Natural killer cell (primary cell): ENCODE measurements around the gene HOXA10. TPM values are rescaled to one million over a fixed set of nuclear protein-coding genes. Genes with fewer than 3 reads are reported as not detected.
A peak's percentile ranks its signal among the peaks of the same experiment; 100 is the strongest.

Experiments used
- ATAC-seq, 3 donors: fragments of 150-1000 bp in 2 of 3; fragments of 200-7000 bp in 1 of 3; cut with Tn5 transposase; 1 replicate in 1 of 3; 2 replicates in 2 of 3; pipeline ENCODE4 v1.10.0; 2021; ENCODE audit warnings: mild to moderate bottlenecking in 2 of 3, moderate library complexity in 2 of 3
- DNase-seq, 2 donors: peaks; one replicate each; pipeline versions ENCODE4 v3.0.0 to v3.0.0-alpha.2; 2013 to 2021; ENCODE audit warnings: mixed read lengths in 1 of 2
- H3K27ac ChIP-seq: one replicate; pipeline ENCODE4 v1.5.1; 2013; ENCODE audit warnings: mild to moderate bottlenecking, low read length
- H3K27me3 ChIP-seq: one replicate; pipeline ENCODE4 v1.6.1; 2013; ENCODE audit warnings: low read length; ENCODE audit not compliant: control insufficient read depth, insufficient read depth
- H3K36me3 ChIP-seq: one replicate; pipeline ENCODE4 v1.6.1; 2013; ENCODE audit warnings: low read length; ENCODE audit not compliant: control insufficient read depth, insufficient read depth
- H3K4me1 ChIP-seq: one replicate; pipeline ENCODE4 v1.6.1; 2013; ENCODE audit warnings: low read length; ENCODE audit not compliant: control insufficient read depth, insufficient read depth
- H3K4me3 ChIP-seq: one replicate; pipeline ENCODE4 v1.5.1; 2013; ENCODE audit warnings: low read length
- H3K9me3 ChIP-seq: one replicate; pipeline ENCODE4 v1.6.1; 2013; ENCODE audit warnings: low read length; ENCODE audit not compliant: control insufficient read depth, insufficient read depth
- H3K27ac Mint-ChIP-seq, 2 donors: one replicate each; pipeline ENCODE4 v1.8.0; 2022; ENCODE audit warnings: mild to moderate bottlenecking in 2 of 2, mixed read lengths in 2 of 2, moderate library complexity in 1 of 2
- H3K27me3 Mint-ChIP-seq, 2 donors: one replicate each; pipeline ENCODE4 v1.8.0; 2022; ENCODE audit warnings: low read depth in 2 of 2, mixed read lengths in 2 of 2
- H3K36me3 Mint-ChIP-seq: one replicate; pipeline ENCODE4 v1.8.0; 2022; ENCODE audit warnings: mixed read lengths
- H3K4me1 Mint-ChIP-seq, 2 donors: one replicate each; pipeline ENCODE4 v1.8.0; 2022; ENCODE audit warnings: mixed read lengths in 2 of 2
- H3K4me3 Mint-ChIP-seq: one replicate; pipeline ENCODE4 v1.8.0; 2022; ENCODE audit warnings: mild to moderate bottlenecking, moderate library complexity, mixed read lengths
- H3K9me3 Mint-ChIP-seq, 2 donors: one replicate each; pipeline ENCODE4 v1.8.0; 2022; ENCODE audit warnings: mixed read lengths in 2 of 2
- WGBS: methylation state at CpG from one replicate; pipeline ENCODE4 v1.1.7; 2013; ENCODE audit warnings: missing lambda C conversion rate; ENCODE audit not compliant: insufficient coverage; 5-methylcytosine and 5-hydroxymethylcytosine counted together
- intact Hi-C: fragments of 100-400 bp; cut with micrococcal nuclease; formaldehyde crosslinking; loops from one replicate; pipeline ENCODE4 v1.14.2; 2022
- total RNA-seq, 4 donors: library from RNA; stranded (reverse); fragments of 120-200 nt in 1 of 4; gene quantifications; one replicate each; pipeline versions ENCODE4 v1.2.3 to v1.2.4, GENCODE V29; 2013 to 2022
- TF ChIP-seq, protein P1 (sequence below): fragments of 200-600 bp; IDR thresholded peaks from one replicate; pipeline ENCODE4 v1.8.0; 2022; ENCODE audit warnings: antibody characterized with exemption

Gene HOXA10
- total RNA-seq, 3 donors from 2014 or later (not counting 1 experiment from before 2014, with no cell fraction given), result 0.82 to 3.3 (median 2.2) TPM

DNA sequence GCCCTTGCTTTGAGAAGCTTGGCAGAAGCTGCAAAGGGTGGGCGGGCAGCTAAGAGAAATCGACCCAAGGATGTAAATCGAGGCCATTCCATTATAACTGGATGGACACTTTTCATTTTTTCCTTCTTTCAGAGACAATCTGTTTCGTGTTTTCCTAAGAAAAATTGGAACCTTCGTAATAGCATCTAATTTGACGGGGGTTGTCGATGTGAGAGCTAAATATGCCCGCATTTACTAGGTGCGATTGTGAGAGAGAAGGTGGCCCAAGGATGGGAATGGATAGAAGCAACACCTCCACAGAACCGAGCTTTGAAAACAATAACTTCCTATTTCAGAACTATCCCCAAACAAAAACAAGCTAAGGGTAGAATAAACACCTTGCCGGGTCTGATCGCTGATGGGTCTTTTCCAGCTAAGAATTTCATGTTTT, 42.7 kb downstream of the HOXA10 start:
- H3K9me3 Mint-ChIP-seq, result no peaks in the 10 kb centered on the region
- Histone ChIP-seq H3K9me3 (no peaks in the 10 kb centered on the region), H3K4me1 (no peaks in the 10 kb centered on the region), H3K4me3 (peak overlapping the region; percentile 65), H3K36me3 (no peaks in the 10 kb centered on the region), H3K27ac (peak overlapping the region; percentile 76), H3K27me3 (no peaks in the 10 kb centered on the region)
- intact Hi-C loops, result no loop called here
- no peaks in the 10 kb centered on the region for H3K4me1 Mint-ChIP-seq
- TF ChIP-seq, protein P1, sequence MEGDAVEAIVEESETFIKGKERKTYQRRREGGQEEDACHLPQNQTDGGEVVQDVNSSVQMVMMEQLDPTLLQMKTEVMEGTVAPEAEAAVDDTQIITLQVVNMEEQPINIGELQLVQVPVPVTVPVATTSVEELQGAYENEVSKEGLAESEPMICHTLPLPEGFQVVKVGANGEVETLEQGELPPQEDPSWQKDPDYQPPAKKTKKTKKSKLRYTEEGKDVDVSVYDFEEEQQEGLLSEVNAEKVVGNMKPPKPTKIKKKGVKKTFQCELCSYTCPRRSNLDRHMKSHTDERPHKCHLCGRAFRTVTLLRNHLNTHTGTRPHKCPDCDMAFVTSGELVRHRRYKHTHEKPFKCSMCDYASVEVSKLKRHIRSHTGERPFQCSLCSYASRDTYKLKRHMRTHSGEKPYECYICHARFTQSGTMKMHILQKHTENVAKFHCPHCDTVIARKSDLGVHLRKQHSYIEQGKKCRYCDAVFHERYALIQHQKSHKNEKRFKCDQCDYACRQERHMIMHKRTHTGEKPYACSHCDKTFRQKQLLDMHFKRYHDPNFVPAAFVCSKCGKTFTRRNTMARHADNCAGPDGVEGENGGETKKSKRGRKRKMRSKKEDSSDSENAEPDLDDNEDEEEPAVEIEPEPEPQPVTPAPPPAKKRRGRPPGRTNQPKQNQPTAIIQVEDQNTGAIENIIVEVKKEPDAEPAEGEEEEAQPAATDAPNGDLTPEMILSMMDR, result no peak
- peaks cover 28 to 41% of the 10 kb centered on the region in 2 donors for H3K27me3 Mint-ChIP-seq
- DNase-seq (no peak), ATAC-seq (no peak)
- 76% methylated on average over 11 of the region's 12 CpGs for WGBS
- peak overlapping the region in 1 of 2 donors; percentile 45 for H3K27ac Mint-ChIP-seq
- peak overlapping the region; percentile 65 for H3K4me3 Mint-ChIP-seq
- no peaks in the 10 kb centered on the region for H3K36me3 Mint-ChIP-seq

DNA sequence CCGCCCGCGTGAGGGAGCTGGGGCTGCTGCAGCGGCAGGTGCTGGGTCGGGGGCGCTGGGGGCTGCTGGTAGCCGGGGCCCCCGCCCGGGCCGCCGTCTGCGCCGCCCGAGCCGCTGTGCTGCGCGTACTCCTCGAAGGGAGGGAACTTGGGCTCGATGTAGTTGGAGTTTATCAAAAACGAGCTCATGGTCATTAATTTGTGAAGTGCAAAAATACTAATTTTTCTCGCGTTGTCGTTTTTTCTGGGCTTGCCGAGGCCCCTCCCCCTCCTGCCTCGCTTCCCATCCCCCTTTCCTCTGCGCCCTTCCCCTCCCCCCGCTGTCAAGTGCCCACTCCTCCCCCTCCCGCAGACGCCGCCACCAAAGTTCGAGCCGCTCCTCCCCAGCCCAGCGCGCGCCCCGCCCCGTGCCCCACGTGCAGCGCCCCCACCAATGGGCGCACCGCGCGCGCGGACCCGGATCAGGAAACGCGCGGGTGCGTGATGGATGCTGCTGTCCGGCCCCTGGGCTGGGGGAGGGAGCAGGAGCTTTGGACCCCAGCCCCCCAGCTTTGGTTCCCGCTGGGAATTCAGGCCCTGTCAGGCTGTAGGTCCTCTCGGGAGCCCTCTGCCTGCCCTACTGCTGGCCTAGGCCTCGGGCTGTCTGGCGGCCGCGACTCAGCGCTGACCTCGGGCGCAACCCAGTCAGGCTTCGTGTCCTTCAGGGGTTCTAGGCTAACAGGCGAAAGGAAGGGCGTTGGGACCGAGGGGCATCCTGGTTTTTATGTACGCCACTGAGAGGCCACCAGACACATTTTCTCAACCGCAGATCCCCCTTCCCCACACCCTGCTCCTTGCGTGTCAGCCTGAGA, 43.4 kb downstream of the HOXA10 start, which contains the start of gene HOXA4:
HOXA4 (minus strand) TSS at position 218 of the 850 bp plus-strand sequence; CDS start at position 194, 24 bp downstream.
- TF ChIP-seq, protein P1, result no peak
- no peaks in the 10 kb centered on the region for H3K9me3 ChIP-seq
- no peaks in the 10 kb centered on the region for H3K4me1 ChIP-seq
- ATAC-seq, result peak; percentile 79 to 97 (median 96)
- peak; percentile 51 to 69 for DNase-seq
- 33% methylated on average over 66 of the region's 67 CpGs for WGBS
- no peaks in the 10 kb centered on the region for H3K9me3 Mint-ChIP-seq
- H3K27me3 ChIP-seq, result no peaks in the 10 kb centered on the region
- H3K27ac ChIP-seq, result peak within 1 kb of the TSS; percentile 76
- H3K27me3 Mint-ChIP-seq, result peaks cover 26 to 41% of the 10 kb centered on the region in 2 donors
- intact Hi-C loops, result no loop called here
- H3K4me1 Mint-ChIP-seq, result no peaks in the 10 kb centered on the region
- peak within 1 kb of the TSS; percentile 74 for H3K4me3 Mint-ChIP-seq
- peak within 1 kb of the TSS in 1 of 2 donors; percentile 45 for H3K27ac Mint-ChIP-seq
- peak within 1 kb of the TSS; percentile 65 for H3K4me3 ChIP-seq
- H3K36me3 Mint-ChIP-seq, result no peaks in the 10 kb centered on the region
- no peaks in the 10 kb centered on the region for H3K36me3 ChIP-seq

DNA sequence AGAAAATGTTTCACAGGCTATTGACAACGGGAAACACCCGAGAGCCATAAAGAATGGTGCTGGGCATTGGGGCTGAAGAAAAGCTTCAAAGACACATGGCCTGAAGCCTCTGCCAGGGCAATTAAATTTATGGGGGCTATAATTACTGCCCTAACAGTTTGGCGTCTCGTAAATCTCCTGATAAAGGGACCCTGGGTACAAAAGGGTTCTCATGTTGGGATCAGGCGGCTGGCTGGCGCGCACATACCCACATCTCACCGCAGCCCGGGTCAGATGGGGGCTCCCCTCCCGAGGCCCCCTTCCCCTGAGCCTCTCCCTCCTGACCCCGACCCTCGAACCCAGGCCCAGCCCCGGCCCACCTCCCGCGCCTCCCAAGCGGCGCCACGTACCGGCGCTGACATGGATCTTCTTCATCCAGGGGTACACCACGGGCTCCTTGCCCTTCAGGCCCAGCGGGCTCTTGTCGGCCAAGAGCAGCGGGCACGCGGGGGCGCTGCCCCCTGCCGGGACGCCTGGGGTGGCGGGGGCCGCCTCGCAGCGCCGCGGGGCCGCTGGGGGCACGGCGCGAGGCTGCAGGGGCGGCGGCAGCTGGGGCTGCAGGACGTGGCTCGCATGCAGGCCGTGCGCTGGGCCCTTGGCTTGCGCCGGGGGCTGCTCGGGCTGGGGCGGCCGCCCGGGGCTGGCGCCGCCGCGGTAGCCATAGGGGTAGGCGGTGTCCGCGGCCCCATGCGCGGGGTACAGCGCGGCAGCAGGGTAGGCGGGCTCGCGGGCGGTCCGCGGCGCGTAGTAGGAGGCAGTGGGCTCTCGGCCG, 44.2 kb downstream of the HOXA10 start:
- H3K4me3 ChIP-seq, result no peak overlapping the region
- no peak overlapping the region for H3K27ac Mint-ChIP-seq
- peak in 1 of 3 donors; percentile 34 for ATAC-seq
- H3K4me1 ChIP-seq, result no peaks in the 10 kb centered on the region
- no peaks in the 10 kb centered on the region for H3K9me3 Mint-ChIP-seq
- peaks cover 29 to 41% of the 10 kb centered on the region in 2 donors for H3K27me3 Mint-ChIP-seq
- H3K27ac ChIP-seq, result no peak overlapping the region
- intact Hi-C loops, result no loop called here
- H3K9me3 ChIP-seq, result no peaks in the 10 kb centered on the region
- peak overlapping the region; percentile 64 for H3K4me3 Mint-ChIP-seq
- H3K36me3 ChIP-seq, result no peaks in the 10 kb centered on the region
- no peak for DNase-seq
- no peaks in the 10 kb centered on the region for H3K4me1 Mint-ChIP-seq
- no peaks in the 10 kb centered on the region for H3K27me3 ChIP-seq
- H3K36me3 Mint-ChIP-seq, result no peaks in the 10 kb centered on the region
- WGBS, result 60% methylated on average over 72 of the region's 72 CpGs
- TF ChIP-seq, protein P1, result no peak
